HCEC 1CT (cell line): ENCODE measurements around the gene TRAPPC4.
"Not testable (repeated sequence)": the region's sequence is repeated elsewhere in the genome, so short reads cannot be mapped to it uniquely, and the experiment has no call there.

Experiments
- DNase-seq: peaks from one replicate; pipeline ENCODE4 v3.0.0-alpha.2; 2017

Gene TRAPPC4

DNA sequence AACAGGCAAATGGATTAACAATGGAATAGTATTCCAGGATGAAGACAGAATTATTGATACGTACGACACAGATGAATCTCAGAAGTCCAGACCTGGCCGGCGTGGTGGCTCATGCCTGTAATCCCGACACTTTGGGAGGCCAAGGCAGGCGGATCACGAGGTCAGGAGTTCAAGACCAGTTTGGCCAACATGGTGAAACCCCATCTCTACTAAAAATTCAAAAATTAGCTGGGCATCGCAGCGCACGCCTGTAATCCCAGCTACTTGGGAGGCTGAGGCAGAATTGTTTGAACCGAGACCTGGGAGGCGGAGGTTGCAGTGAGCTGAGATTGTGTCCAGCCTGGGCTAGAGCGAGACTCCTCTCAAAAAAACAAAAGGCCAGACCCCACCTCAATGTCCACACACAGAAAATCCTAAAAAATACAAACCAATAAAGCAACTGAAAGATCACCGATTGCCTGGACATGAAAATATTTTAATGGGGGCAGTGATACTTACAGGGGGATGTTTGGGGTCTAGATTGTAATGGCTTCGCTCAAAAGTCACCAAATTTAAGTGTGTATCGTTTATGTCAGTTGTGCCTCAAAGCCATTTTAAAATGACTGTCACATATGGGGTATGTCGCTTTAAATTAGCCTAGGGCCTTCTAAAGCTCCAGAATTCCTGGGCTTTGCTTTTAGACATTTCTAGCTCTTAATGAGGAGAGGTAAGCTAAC, 4.2 kb upstream of the TRAPPC4 start:
- DNase-seq: no peak

DNA sequence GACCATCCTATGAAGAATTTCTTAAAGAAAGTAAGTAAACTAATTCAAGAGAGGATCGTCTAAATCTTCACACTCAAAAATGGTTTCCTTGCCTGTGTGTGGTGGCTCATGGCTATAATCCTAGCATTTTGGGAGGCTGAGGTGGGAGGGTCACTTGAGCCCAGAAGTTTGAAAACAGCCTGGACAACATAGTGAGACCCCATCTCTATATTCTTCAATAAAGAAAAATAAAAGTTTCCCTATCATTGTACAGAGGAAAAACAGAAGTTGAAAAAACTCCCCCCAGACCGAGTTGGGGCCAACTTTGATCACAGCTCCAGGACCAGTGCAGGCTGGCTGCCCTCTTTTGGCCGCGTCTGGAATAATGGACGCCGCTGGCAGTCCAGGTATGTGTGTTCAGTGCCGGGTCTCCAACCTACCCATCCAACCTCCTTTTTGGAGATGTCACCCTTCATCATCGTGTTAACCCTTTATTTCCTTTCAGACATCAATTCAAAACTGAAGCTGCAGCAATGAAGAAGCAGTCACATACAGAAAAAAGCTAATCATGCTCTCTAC, 3.4 kb upstream of the TRAPPC4 start:
- no peak for DNase-seq

DNA sequence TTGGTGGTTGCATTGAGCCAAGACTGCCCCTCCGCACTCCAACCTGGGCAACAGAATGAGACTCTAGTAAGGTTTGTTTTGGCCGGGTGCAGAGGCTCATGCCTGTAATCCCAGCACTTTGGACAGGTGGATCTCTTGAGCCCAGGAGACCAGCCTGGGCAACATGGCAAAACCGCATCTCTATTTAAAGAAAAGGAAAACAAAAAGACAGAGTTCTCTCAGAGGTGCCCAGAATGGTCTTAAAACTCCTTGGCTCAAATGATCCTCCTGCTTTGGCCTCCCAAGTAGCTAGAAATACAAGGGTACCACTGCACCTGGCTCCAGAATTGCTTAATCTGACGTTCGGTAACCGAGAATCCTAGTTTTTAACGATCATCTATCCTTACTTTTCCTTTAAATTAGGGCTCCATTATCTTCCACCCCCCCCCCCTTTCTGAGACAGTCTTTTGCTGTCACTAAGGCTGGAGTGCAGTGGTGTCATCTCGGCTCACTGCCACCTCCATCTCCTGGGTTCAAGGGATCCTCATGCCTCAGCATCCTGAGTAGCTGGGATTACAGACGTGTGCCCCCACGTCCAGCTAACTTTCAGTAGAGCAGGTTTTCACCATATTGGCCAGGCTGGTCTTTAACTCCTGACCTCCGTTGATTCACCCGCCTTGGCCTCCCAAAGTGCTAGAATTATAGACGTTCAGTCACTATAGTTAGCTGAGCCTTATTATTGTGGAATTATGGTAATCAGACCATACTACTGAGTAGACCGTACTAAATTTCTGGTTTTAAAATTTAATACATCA, 2.2 kb upstream of the TRAPPC4 start:
- no peak for DNase-seq

DNA sequence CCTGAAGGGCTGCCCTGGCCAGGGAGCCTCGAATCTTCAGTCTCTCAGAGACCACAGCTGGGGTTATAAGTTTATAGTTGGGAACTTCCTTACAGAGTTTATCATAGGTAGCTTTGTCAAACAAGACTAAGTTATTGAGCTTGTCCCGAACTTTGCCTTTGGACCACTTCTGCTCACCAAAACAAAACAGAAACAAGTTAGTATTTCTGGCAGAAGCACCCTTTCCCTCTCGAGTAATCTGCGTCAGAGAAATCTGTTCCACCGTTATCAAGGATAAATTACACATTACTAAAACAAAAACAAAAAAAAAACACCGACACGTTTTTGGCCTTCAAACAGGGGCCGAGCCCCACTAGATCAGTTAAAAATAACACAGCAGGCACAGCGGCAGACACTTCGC, 1.2 kb upstream of the TRAPPC4 start:
- not testable (repeated sequence) for DNase-seq

DNA sequence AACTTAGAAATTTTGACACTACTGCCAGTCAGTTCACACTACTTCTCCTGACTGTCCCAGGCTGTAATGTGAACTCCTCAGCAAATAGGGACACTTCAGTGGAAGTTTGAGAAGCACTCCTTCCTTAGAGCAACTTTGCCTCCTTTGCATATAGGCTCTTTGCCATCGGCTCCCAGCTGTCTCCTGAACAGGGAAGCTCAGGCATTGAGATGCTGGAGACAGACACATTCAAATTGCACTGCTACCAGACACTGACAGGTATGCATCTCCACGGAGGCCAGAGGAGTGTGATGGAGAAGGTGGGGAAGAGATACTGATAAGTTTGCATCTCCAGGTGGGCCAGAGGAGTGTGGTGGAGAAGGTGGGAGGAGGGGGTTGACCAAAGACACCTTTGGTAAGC, 1.4 kb downstream of the TRAPPC4 start:
- DNase-seq: no peak

DNA sequence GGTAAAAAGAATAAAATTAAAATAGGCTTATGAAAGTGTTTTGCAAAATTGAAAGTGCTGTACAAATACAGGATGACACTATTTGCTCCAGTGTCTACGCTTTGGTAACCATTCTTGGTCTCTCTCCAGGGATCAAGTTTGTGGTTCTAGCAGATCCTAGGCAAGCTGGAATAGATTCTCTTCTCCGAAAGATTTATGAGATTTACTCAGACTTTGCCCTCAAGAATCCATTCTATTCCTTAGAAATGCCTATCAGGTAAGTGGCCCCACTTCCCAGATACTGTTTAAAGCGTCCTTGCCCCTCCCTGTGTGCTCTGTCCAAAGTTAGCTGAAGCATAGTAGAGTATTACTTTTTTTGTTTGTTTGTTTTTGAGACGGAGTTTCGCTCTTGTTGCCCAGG, 3.1 kb downstream of the TRAPPC4 start:
- DNase-seq: no peak

DNA sequence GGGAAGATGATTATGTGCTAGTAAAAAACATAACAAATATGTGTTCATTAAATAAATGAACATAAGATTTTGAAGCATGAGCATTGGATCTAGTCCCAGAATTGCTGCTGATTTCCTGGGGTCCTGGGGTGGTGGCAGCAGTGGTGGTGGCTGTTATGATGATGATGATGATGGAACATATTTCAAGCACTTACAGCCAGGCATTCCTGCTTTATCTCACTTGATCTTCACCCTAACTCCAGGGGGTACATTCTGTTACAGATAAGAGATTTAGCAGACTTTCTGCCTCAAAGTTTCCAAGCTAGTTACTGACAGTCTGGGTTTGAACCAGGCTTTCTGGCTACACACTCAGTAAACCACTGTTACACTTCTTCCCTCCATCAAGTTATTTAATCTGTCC, 5.2 kb downstream of the TRAPPC4 start:
- DNase-seq: no peak

DNA sequence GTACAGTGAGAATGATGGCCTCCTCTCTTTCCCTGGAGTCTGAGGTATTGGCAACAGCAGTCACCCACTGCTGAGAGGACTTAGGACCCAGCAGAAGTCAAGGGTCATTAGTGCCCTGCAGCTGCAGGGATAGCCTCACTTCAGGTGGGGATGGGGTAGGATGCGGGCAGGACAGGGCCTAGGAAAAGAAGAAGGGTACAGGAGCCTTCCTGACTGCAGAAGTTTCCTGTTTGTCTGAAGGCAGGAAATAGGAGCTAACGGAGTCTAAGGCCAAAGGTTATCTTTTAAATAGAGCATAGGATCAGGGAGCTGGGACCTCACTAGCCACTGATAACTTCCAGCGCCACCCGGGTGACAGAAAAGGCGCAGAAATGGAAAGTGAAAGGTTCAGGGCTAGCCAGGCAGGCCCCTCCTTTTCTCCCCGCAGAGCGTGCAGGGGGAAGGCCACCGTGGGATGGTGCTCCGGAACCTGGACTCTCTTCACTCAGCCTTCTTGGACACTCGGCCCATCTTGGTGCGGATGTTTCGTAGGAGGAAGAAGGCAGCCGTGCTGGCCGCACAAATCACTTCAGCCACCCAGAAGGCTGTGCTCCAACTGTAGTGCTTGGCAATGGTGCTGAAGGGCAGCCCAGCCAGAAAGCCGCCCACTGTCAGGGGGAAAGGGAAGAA, 6.0 kb downstream of the TRAPPC4 start:
- no peak for DNase-seq

DNA sequence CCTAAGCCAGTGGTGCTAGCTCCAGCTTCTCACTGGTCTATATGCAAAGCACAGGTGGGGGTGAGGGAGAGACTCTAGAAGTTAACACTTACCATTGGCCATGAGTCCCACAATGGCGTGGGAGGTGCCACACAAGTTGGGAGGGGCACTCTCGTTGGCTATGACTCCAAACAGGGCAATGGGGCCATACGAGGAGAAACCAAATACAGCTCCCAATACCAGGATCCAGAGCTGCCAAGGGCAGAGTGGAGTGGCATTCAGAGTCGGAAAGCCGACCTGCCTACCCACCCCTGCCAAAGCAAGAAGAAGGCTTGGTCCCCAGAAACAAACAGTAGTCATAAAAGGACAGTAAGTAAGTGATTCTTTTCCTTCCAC, 6.5 kb downstream of the TRAPPC4 start:
- no peak for DNase-seq

DNA sequence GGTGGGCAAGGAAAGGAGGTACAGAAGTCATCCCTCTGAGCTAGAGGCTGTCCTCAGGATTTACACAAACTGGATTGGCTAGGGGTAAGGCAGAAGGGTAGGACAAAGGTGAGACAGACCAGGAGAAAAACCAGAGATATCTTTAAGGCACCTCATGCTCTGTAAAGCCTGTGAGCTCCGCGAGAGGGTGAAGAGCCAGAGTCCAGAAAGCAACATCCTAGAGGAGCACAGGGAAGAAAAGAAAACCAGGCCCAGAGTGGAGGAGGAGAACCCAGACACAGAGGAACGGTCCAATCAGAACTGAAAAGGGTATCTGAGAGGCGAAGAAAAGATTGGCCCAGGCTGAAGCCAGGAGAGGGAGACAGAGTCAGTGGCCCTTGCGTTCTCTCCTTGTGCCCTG, 7.0 kb downstream of the TRAPPC4 start:
- no peak for DNase-seq

DNA sequence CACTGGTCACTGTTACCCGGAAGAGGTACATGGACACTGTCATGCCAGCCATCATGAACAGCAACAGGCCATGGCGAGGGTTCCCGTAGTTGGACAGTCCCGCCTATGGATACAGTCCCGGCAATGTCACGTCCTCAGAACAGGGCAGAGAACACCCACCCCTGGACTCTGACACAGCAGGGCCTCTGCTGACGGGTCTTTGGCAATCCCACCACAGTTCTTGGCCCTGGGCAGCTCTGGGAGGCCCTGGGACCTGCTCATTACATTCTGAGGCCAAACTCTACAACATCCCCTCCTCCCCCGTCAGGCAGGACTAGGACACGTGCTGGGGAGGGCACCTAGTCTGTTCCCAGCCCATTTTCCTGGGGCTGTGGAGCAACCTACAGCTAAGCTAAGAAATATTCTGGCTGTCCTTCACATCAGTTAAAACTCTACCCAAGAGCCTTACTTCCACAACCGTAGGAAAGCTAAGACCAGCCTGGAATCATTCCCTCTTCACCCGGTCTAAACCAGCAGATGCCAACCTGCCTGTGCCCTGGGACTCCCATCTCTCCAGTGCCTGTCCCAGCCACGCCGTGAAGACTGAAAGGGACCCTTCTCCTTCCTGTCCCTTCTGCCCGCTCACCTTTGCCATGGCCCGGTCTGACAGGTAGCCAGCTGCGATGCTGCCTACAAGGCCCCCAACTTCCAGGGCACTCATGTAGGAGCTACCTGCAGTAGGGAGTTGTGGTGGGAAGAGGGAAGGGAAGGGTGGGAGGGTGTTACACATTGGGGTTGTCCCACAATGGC, 7.6 kb downstream of the TRAPPC4 start:
- DNase-seq: no peak

DNA sequence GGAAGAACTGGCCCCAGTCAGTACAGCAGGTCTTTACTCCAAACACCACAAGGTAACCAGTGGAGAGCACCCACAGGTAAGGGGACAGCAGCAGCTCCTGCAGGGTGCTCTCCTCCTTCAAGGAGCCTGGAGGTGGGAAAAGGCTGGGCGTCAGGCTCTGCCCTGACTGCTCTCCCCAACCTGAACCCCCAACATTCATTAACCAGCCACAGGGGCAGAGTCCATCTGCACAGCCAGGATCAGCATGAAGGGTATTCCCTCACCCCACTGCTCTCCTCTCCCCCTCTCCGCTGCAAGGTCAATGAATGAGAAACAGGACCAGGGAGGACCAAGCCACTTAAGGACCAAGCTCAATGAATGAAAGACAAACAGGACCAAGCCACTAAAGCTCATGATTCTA, 8.4 kb downstream of the TRAPPC4 start:
- DNase-seq: no peak

DNA sequence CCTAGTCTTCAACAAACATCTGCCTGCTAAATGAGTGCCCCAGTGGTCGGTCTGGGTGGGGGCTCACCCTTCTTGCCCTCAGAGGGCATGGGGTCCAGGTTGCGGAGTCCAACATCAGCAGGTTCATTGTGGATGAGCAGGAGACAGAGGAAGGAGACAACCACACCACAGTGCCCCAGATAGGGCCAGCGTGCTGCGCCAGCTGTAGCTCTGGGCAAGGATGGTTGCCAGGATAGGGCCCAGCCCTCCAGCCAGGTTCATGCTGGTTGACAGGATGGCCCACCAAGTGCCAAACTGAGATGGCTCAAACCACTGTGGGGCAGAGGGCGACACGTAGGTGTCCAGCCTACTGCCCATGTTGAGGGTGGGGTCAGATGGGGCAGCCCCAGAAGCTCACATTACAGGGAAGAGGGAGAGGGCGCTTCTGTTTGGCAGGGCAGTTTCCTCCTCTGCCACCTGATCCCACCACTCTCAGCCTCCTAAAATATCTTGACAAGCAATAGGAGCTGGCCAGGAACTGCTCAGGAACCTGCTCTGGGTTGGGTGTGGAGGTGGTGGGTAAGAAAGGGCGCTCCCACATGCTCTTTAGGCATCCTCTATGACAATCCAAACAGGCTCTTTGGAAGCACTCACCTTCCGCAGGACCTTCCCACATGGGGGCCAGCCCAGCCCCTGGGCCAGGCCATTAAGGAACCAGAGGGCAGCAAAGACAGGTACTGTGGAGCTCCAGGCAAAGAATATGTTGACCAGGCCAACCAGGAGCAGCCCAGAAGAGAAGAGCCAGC, 9.2 kb downstream of the TRAPPC4 start:
- DNase-seq: no peak

DNA sequence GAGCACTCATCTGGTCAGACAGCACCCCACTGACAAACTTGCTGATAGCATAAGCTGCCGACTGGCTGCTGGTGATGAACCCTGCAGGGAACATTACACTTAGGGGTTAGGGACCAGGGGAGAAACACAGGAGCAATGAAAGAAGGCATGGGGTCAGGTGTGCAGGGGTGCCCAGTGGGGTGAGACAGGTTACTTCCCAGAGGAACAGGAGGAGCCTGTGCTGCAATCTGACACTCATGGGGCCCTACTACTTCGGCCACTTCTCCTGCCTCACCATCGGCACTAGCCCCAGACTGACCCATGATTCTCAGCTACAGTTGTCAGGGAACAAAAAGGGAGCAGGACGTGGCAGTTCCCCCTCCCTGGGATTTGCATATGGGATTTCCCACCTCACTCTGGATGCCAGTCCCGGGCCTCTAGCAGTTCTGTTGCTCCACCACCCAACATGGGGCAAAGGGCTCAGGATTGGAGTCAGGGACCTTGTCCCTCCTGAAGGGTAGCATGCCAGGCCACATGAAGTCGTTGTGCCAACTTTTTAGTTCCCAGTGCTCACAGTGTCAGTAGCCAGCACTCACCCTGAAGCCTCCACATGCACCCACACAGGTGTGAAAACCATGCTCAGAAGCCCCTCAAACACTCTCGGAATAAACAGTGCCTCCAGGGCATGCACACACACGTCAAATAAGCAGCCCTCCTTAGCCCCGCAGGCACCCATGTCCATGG, 9.9 kb downstream of the TRAPPC4 start:
- no peak for DNase-seq

DNA sequence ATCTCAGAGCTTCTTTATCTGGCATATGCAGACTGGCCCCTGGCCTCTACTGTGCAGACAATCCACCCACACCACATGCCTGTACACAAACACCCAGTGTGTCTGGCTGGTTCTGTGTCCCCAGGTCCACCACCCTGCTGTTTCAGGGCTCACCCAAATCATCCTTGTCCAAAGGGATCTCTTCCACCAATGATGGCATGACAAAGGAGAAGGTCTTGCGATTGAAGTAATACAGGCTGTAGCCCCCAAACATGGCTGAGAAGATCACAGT, 10.4 kb downstream of the TRAPPC4 start:
- no peak for DNase-seq

DNA sequence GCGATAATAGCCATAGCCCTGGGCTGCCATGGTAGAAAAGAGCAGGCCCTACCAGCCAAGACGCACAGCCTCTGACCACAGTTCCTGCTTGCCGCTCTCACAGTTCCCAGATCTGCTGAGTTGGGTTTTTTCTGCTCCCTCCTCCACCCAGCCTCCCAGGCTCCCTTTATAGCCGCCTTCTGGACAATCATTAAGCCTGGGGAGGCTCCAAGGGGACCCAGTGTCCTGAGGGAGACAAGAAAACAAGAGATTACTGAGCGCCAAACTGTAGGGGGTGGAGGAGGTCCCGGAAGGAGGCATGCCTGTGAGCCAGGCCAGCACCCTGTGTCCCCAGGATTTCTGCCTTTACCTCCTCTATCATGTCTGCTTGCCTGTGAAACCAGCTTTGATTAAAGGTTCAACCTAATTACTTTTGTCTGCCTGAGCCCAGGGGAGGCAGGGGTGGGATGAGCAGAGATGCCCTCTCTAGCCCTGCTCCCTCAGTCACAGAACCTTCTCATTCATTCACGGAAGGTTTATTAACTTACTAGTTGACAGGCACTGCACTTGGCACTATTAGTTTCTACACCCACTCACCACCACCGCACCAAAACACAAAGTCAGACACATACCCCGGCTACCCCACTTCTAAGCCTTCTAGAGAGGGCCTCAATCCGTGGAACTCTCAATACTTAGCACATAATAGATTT, 10.9 kb downstream of the TRAPPC4 start:
- no peak for DNase-seq

DNA sequence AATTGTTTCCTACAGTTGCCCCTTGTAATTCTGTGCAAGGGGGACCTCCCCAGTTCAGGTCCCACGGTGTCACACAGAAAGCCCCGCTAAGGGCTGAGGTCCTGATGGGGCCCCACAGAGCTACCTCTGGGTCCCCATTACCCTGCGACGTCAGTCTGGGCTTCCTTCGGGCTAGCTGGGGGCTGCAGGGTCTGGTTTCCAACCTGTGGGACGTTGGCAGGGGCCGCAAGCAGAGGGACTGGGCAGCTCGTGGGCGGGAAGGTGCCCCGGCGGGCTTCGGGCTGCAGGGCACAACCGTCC, 11.4 kb downstream of the TRAPPC4 start:
- no peak for DNase-seq

DNA sequence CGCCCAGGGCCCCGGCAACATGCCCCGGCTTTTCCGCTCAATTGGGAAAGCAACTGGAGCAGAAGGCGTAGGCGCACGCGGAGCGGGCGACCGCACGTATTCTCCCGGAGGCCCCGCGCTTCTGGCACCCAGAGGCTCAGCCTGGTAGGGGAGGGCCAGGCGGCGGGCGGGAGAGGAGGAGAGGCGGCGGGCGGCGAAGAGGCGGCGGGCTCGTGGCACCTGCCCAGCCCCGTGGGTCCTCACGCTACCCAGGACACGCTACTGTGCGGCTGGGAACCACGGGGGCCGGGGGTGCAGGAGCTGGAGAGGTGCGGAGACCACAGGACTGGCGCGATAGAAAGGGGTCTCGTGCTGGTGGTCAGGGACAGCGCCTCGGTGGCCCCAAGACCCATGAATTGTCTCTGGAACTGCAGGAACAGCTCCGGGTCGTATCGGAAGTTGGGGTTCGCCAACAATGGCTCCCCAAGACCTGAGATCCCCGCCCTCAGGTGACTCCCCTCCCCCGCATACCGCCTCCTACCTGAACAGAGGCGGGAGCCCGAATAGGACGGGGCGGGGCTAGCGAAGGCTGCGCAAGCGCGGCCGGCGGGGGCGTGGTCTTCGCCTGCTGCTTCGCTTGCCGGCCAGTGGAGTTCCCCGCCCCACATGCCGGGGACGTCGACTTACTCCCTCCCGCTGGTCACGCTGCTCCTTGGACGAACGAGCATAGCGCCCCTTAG, 11.9 kb downstream of the TRAPPC4 start, which contains the start of gene SLC37A4:
Gene SLC37A4, minus strand, starts transcription at position 549 of the 719 bp plus-strand sequence.
- peak; percentile 96 for DNase-seq

DNA sequence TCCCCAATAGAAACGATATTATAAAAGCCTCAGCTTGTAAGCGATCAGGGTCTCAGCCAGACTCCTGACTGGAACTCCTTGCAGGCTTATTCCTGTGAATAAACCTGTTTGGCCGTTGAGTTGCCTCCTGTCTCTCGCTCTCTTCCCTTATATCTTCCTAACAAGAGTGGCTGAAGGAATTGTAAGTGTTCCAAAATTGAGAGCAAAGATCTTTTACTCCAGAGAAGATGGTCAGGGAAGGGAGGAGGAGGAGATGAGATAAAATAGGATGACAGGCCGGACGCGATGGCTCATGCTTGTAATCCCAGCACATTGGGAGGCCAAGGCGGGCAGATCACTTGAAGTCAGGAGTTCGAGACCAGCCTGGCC, 13.3 kb downstream of the TRAPPC4 start:
- DNase-seq: no peak

DNA sequence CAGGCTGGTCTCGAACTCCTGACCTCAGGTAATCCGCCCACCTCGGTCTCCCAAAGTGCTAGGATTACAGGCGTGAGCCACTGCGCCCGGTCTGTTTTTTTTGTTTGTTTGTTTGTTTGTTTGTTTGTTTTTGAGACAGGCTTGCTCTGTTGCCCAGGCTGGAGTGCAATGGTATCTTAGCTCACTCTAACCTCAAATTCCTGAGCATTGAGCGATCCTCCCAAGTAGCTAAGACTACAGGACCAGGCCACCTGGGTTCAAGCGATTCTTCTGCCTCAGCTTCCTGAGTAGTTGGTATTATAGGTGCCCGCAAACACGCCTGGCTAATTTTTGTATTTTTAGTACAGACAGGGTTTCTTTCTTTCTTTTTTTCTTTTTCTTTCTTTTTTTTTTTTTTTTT, 14.9 kb downstream of the TRAPPC4 start:
- not testable (repeated sequence) for DNase-seq

DNA sequence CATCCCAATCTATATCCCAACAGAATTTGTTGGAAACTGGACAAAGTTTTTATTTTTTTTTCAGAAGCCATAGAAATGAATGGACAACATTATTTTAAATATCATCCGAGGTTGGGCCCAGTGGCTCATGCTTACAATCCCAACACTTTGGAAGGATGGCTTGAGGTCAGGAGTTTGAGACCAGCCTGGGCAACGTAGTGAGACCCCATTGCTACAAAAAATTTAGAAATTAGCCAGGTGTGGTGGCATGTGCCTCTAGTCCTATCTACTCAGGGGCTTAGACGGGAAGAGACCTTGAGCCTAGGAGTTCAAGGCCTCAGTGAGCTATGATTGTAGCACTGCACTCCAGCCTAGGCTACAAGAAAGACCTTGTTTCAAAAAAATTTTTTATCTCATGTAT, 16.2 kb downstream of the TRAPPC4 start:
- no peak for DNase-seq
